Esophagus muscularis mucosa (tissue), 4 donors: ENCODE data around the gene NOSTRIN.

Source experiments
- CTCF ChIP-seq, 3 experiments: fragments of 200-600 bp in 2 of 3; fragments of 450-650 bp in 1 of 3; sonication (generic) in 2 of 3; IDR thresholded peaks; one replicate each; pipeline ENCODE4 v1.5.1; 2017 to 2019; ENCODE audit warnings: antibody characterized with exemption in 3 of 3, mild to moderate bottlenecking in 2 of 3, moderate library complexity in 1 of 3
- EP300 ChIP-seq: sonication (generic); formaldehyde crosslinking; IDR thresholded peaks from one replicate; pipeline ENCODE4 v1.6.1; 2017; ENCODE audit warnings: antibody characterized with exemption
- POLR2A ChIP-seq: fragments of 450-650 bp; IDR thresholded peaks from one replicate; pipeline ENCODE4 v1.6.1; 2017; ENCODE audit warnings: antibody characterized with exemption, moderate library complexity, mild to moderate bottlenecking, low read depth
- POLR2AphosphoS5 ChIP-seq, 2 donors: sonication (generic); formaldehyde crosslinking; IDR thresholded peaks; one replicate each; pipeline ENCODE4 v1.6.1; 2017; ENCODE audit warnings: antibody characterized with exemption in 2 of 2

- TF ChIP-seq POLR2A (no peak), CTCF (IDR thresholded peaks at IDR 0.05) (no peak), POLR2AphosphoS5 (IDR thresholded peaks at IDR 0.05) (no peak), EP300 (no peak)
Observed at GRCh38 chr2:168896783-168897182, 94.3 kb downstream of the NOSTRIN start.
